BJ (cell line): ENCODE data around the gene UBTD1. TPM values are rescaled to one million over a fixed set of nuclear protein-coding genes. Genes with fewer than 3 reads are reported as not detected.
"Not testable (repeated sequence)": the region's sequence is repeated elsewhere in the genome, so short reads cannot be mapped to it uniquely, and the experiment has no call there.

Experiments
- CTCF ChIA-PET: fragments of 350-600 bp; formaldehyde crosslinking; extraction: SDS; loops from one replicate; lab custom pipeline; 2021; ENCODE audit warnings: antibody characterized with exemption, inconsistent platforms; lab: Yijun Ruan, JAX
- POLR2A ChIA-PET: fragments of 300-600 bp; sonication (Branson Sonifier 250); formaldehyde crosslinking; extraction: SDS; loops from one replicate; lab custom pipeline; 2021; ENCODE audit warnings: antibody characterized with exemption; lab: Charles Lee
- DNase-seq: peaks from one replicate; pipeline ENCODE4 v3.0.0-alpha.2; 2011; ENCODE audit warnings: low read depth
- H3K27me3 ChIP-seq: 2 replicates; pipeline ENCODE4 v1.6.0; 2011; ENCODE audit warnings: low read length; ENCODE audit not compliant: control insufficient read depth, insufficient read depth
- H3K36me3 ChIP-seq: 2 replicates; pipeline ENCODE4 v1.5.1; 2011; ENCODE audit warnings: low read length; ENCODE audit not compliant: control insufficient read depth, insufficient read depth
- H3K4me3 ChIP-seq: 2 replicates; pipeline ENCODE4 v1.5.1; 2011; ENCODE audit warnings: low read depth, mild to moderate bottlenecking, control low read depth, low read length
- CTCF ChIP-seq: IDR thresholded peaks from 2 replicates; pipeline ENCODE4 v1.5.1; 2011; ENCODE audit warnings: low read depth, mild to moderate bottlenecking, control low read depth, inconsistent platforms, low read length, moderate library complexity; ENCODE audit not compliant: insufficient read depth
- polyA plus RNA-seq: library from polyadenylated mRNA; depleted of rRNA; stranded (reverse); fragments of >200 nt; gene quantifications from 2 replicates; pipeline ENCODE4 v1.2.3, GENCODE V29; 2011

The UBTD1 gene
- polyA plus RNA-seq, 1 experiment: 39.0 TPM

GRCh38 chr10:97474918-97475317, 23.8 kb upstream of the UBTD1 start:
- Histone ChIP-seq H3K27me3 (no peaks in the 10 kb centered on the region), H3K4me3 (no peak overlapping the region), H3K36me3 (peaks cover 21% of the 10 kb centered on the region)
- ChIA-PET POLR2A (no interaction called here), CTCF (interaction anchor here (0.6 to 2.7 kb wide), 3 partner anchors 11 to 231 kb away, joined by 3 to 8 read pairs (median 3); no protein-coding TSS in a partner anchor)
- TF ChIP-seq CTCF: no peak
- no peak for DNase-seq

- TF ChIP-seq CTCF: no peak
- peak; percentile 55 for DNase-seq
- POLR2A ChIA-PET: interaction anchor here (0.6 kb wide), 1 partner anchor 63 kb away, joined by 6 read pairs; no protein-coding TSS in a partner anchor
- no peaks in the 10 kb centered on the region for H3K27me3 ChIP-seq
- no peak overlapping the region for H3K4me3 ChIP-seq
- CTCF ChIA-PET: interaction anchor here (1.0 to 2.7 kb wide), 5 partner anchors 12 to 78 kb away, joined by 3 to 10 read pairs (median 3); partner anchors contain the start of gene UBTD1
- H3K36me3 ChIP-seq: peaks cover 14% of the 10 kb centered on the region
These were observed 22.7 kb upstream of the UBTD1 start for GRCh38 chr10:97475936-97476594.

GRCh38 chr10:97479410-97479809, 19.3 kb upstream of the UBTD1 start:
- H3K27me3 ChIP-seq, DNase-seq, H3K4me3 ChIP-seq, CTCF ChIA-PET, POLR2A ChIA-PET, H3K36me3 ChIP-seq: not testable (repeated sequence)

- no peak overlapping the region for H3K4me3 ChIP-seq
- DNase-seq: no peak
- ChIA-PET POLR2A (no interaction called here), CTCF (no interaction called here)
- H3K27me3 ChIP-seq: no peaks in the 10 kb centered on the region
- peaks cover 10% of the 10 kb centered on the region for H3K36me3 ChIP-seq
- no peak for TF ChIP-seq CTCF
These were observed 18.8 kb upstream of the UBTD1 start for GRCh38 chr10:97479939-97480338.

- POLR2A ChIA-PET: no interaction called here
- TF ChIP-seq CTCF: no peak
- H3K4me3 ChIP-seq: no peak overlapping the region
- no peaks in the 10 kb centered on the region for H3K27me3 ChIP-seq
- CTCF ChIA-PET: interaction anchor here (1.4 to 2.1 kb wide), 3 partner anchors 16 to 73 kb away, joined by 4 to 7 read pairs (median 5); no protein-coding TSS in a partner anchor
- no peak for DNase-seq
- H3K36me3 ChIP-seq: peaks cover 10% of the 10 kb centered on the region
These were observed 17.7 kb upstream of the UBTD1 start for GRCh38 chr10:97481071-97481470.
